Activated T-cell treated with anti-CD3 and anti-CD28 coated beads, Interleukin-2, amount 50 U/mL, for 4 hours (primary cell): Measurements from ENCODE around the gene PWWP2A. TPM values are rescaled to one million over a fixed set of nuclear protein-coding genes. Genes with fewer than 3 reads are reported as not detected.

Source experiments
- ATAC-seq, 2 donors: fragments of 200-7000 bp; cut with Tn5 transposase; one replicate each; pipeline ENCODE4 v1.10.0; 2021
- DNase-seq: peaks from one replicate; pipeline ENCODE4 v3.0.0-alpha.2; 2020
- H3K27me3 Mint-ChIP-seq: one replicate; pipeline ENCODE4 v1.8.0; 2021; ENCODE audit warnings: low read depth, mixed read lengths
- H3K36me3 Mint-ChIP-seq: one replicate; pipeline ENCODE4 v1.8.0; 2022; ENCODE audit warnings: mixed read lengths; ENCODE audit not compliant: insufficient read depth
- H3K4me1 Mint-ChIP-seq: one replicate; pipeline ENCODE4 v1.8.0; 2021; ENCODE audit warnings: low read depth, mixed read lengths
- H3K4me3 Mint-ChIP-seq: one replicate; pipeline ENCODE4 v1.8.0; 2021; ENCODE audit warnings: mild to moderate bottlenecking, moderate library complexity, mixed read lengths
- H3K9me3 Mint-ChIP-seq: one replicate; pipeline ENCODE4 v1.8.0; 2021; ENCODE audit warnings: mixed read lengths
- total RNA-seq, 3 donors: library from RNA; stranded (reverse); gene quantifications; one replicate each; pipeline ENCODE4 v1.2.1, GENCODE V29; 2021

The PWWP2A gene
- total RNA-seq, 3 donors from 2014 or later: 22.7 to 25.0 (median 24.9) TPM

- no peaks in the 10 kb centered on the region for H3K27me3 Mint-ChIP-seq
Observed at GRCh38 chr5:160044391-160044804, 74.9 kb downstream of the PWWP2A start.

GRCh38 chr5:160042671-160043070, 76.6 kb downstream of the PWWP2A start:
- DNase-seq (no peak), ATAC-seq (no peak)
- Mint-ChIP-seq H3K4me3 (no peak overlapping the region), H3K36me3 (peaks cover 38% of the 10 kb centered on the region), H3K27me3 (no peaks in the 10 kb centered on the region), H3K9me3 (no peaks in the 10 kb centered on the region), H3K4me1 (no peaks in the 10 kb centered on the region)

More at GRCh38 chr5:160044391-160044804, 74.9 kb downstream of the PWWP2A start:
- no peak for DNase-seq
- Mint-ChIP-seq H3K36me3 (peaks cover 39% of the 10 kb centered on the region), H3K4me1 (no peaks in the 10 kb centered on the region), H3K9me3 (no peaks in the 10 kb centered on the region), H3K4me3 (no peak overlapping the region)
- no peak for ATAC-seq

Other genes with a start within 250 kb of the PWWP2A start
- gene ADRA1B, start 203.0 kb downstream of the PWWP2A start, total RNA-seq: under 1 TPM; 0.43 to 0.71 (median 0.49) TPM
- 10 to 100 TPM; 88.5 to 88.6 (median 88.6) TPM for gene TTC1, start 110.3 kb downstream of the PWWP2A start, total RNA-seq
- not detected for gene FABP6, start 110.1 kb upstream of the PWWP2A start, total RNA-seq
- gene CCNJL, start 193.1 kb upstream of the PWWP2A start, total RNA-seq: under 1 TPM; 0.10 to 0.30 (median 0.13) TPM